CD4-positive, alpha-beta memory T cell (primary cell): ENCODE results near the gene DHODH. TPM values are rescaled to one million over a fixed set of nuclear protein-coding genes. Genes with fewer than 3 reads are reported as not detected.

Experiments used
- CTCF ChIA-PET: fragments of 350-600 bp; sonication (Branson Sonifier 250); formaldehyde crosslinking; loops from one replicate; lab custom pipeline; 2021; ENCODE audit warnings: inconsistent platforms; ENCODE audit not compliant: partially characterized antibody; lab: Charles Lee
- POLR2A ChIA-PET: fragments of 350-600 bp; sonication (Branson Sonifier 250); formaldehyde crosslinking; loops from one replicate; lab custom pipeline; 2021; ENCODE audit not compliant: partially characterized antibody; lab: Charles Lee
- DNase-seq, 5 donors: peaks; one replicate each; pipeline versions ENCODE4 v3.0.0 to v3.0.0-alpha.2; 2020 to 2022; ENCODE audit warnings: mixed read lengths in 1 of 5
- H3K27ac ChIP-seq: one replicate; pipeline ENCODE4 v1.7.0; 2013; ENCODE audit warnings: low read depth, low read length
- H3K27me3 ChIP-seq: 2 replicates; pipeline ENCODE4 v1.7.0; 2013; ENCODE audit warnings: mild to moderate bottlenecking, low read length, moderate library complexity; ENCODE audit not compliant: insufficient read depth
- H3K36me3 ChIP-seq: 2 replicates; pipeline ENCODE4 v1.7.0; 2013; ENCODE audit warnings: mild to moderate bottlenecking, low read length, moderate library complexity; ENCODE audit not compliant: insufficient read depth
- H3K4me1 ChIP-seq: 2 replicates; pipeline ENCODE4 v1.7.0; 2013; ENCODE audit warnings: mild to moderate bottlenecking, low read length, moderate library complexity; ENCODE audit not compliant: insufficient read depth
- H3K4me3 ChIP-seq, 2 donors: one replicate each; pipeline ENCODE4 v1.7.0; 2013; ENCODE audit warnings: low read length in 2 of 2, mild to moderate bottlenecking in 1 of 2
- H3K9me3 ChIP-seq, 2 donors: one replicate each; pipeline ENCODE4 v1.7.0; 2013; ENCODE audit warnings: low read length in 2 of 2, control low read depth in 1 of 2; ENCODE audit not compliant: control insufficient read depth in 1 of 2
- H3K27ac Mint-ChIP-seq, 7 donors: one replicate each; pipeline ENCODE4 v1.8.0; 2020 to 2021; ENCODE audit warnings: mixed read lengths in 7 of 7, mild to moderate bottlenecking in 6 of 7, inconsistent platforms in 3 of 7, moderate library complexity in 3 of 7
- H3K27me3 Mint-ChIP-seq, 2 donors: one replicate each; pipeline ENCODE4 v1.8.0; 2020 to 2021; ENCODE audit warnings: mixed read lengths in 2 of 2
- H3K36me3 Mint-ChIP-seq, 2 donors: one replicate each; pipeline ENCODE4 v1.8.0; 2020 to 2021; ENCODE audit warnings: mixed read lengths in 2 of 2, inconsistent platforms in 1 of 2, mild to moderate bottlenecking in 1 of 2
- H3K4me1 Mint-ChIP-seq, 4 donors: one replicate each; pipeline ENCODE4 v1.8.0; 2020 to 2021; ENCODE audit warnings: mixed read lengths in 4 of 4, mild to moderate bottlenecking in 1 of 4
- H3K4me3 Mint-ChIP-seq, 8 donors: one replicate each; pipeline ENCODE4 v1.8.0; 2020 to 2021; ENCODE audit warnings: mixed read lengths in 8 of 8, mild to moderate bottlenecking in 7 of 8, moderate library complexity in 6 of 8, inconsistent platforms in 3 of 8
- H3K9me3 Mint-ChIP-seq, 8 donors: one replicate each; pipeline ENCODE4 v1.8.0; 2020 to 2021; ENCODE audit warnings: mixed read lengths in 8 of 8, mild to moderate bottlenecking in 5 of 8, inconsistent platforms in 3 of 8, moderate library complexity in 1 of 8
- intact Hi-C: fragments of 100-400 bp; cut with micrococcal nuclease; formaldehyde crosslinking; loops from one replicate; pipeline ENCODE4 v1.15.1; 2023
- polyA plus RNA-seq, 2 donors: library from polyadenylated mRNA; unstranded; fragments of 300-500 nt; fragmentation: Illumina TruSeq; gene quantifications; one replicate each; pipeline ENCODE4 v1.2.3, GENCODE V29; 2021
- total RNA-seq, 2 experiments: library from RNA; stranded (reverse); gene quantifications; one replicate each; pipeline ENCODE4 v1.2.3, GENCODE V29; 2021

The DHODH gene
- total and polyA plus RNA-seq, 4 experiments from 2014 or later: 8.1 to 11.2 (median 9.6) TPM

GRCh38 chr16:71971571-71971970 lies 37.0 kb upstream of the DHODH start:
- H3K4me3 Mint-ChIP-seq: no peak overlapping the region
- Histone ChIP-seq H3K36me3 (no peaks in the 10 kb centered on the region), H3K27me3 (no peaks in the 10 kb centered on the region), H3K4me3 (no peak overlapping the region), H3K27ac (no peak overlapping the region), H3K9me3 (no peaks in the 10 kb centered on the region), H3K4me1 (no peaks in the 10 kb centered on the region)
- H3K27me3 Mint-ChIP-seq: no peaks in the 10 kb centered on the region
- no peaks in the 10 kb centered on the region for H3K4me1 Mint-ChIP-seq
- intact Hi-C loops: no loop called here
- no peak overlapping the region for H3K27ac Mint-ChIP-seq
- DNase-seq: no peak
- ChIA-PET CTCF (interaction anchor here (5.0 kb wide), 1 partner anchor 9 kb away, joined by 27 read pairs; no protein-coding TSS in a partner anchor), POLR2A (no interaction called here)
- H3K9me3 Mint-ChIP-seq: peaks cover 0 to 2% (median 0%) of the 10 kb centered on the region in 8 donors
- no peaks in the 10 kb centered on the region for H3K36me3 Mint-ChIP-seq

GRCh38 chr16:71972356-71972755 lies 36.2 kb upstream of the DHODH start:
- CTCF ChIA-PET: interaction anchor here (5.0 kb wide), 1 partner anchor 10 kb away, joined by 27 read pairs; no protein-coding TSS in a partner anchor
- POLR2A ChIA-PET: no interaction called here
- Histone ChIP-seq H3K4me3 (no peak overlapping the region), H3K4me1 (no peaks in the 10 kb centered on the region), H3K36me3 (no peaks in the 10 kb centered on the region), H3K27ac (no peak overlapping the region), H3K9me3 (no peaks in the 10 kb centered on the region), H3K27me3 (no peaks in the 10 kb centered on the region)
- Mint-ChIP-seq H3K27ac (no peak overlapping the region), H3K27me3 (no peaks in the 10 kb centered on the region), H3K9me3 (peaks cover 0 to 2% (median 0%) of the 10 kb centered on the region in 8 donors), H3K4me1 (no peaks in the 10 kb centered on the region), H3K4me3 (no peak overlapping the region), H3K36me3 (no peaks in the 10 kb centered on the region)
- DNase-seq: no peak
- intact Hi-C loops: no loop called here

GRCh38 chr16:71973001-71973400 lies 35.5 kb upstream of the DHODH start:
- H3K4me1 ChIP-seq: no peaks in the 10 kb centered on the region
- ChIA-PET POLR2A (no interaction called here), CTCF (interaction anchor here (5.0 kb wide), 1 partner anchor 11 kb away, joined by 27 read pairs; no protein-coding TSS in a partner anchor)
- Mint-ChIP-seq H3K27ac (no peak overlapping the region), H3K36me3 (no peaks in the 10 kb centered on the region), H3K4me1 (no peaks in the 10 kb centered on the region), H3K27me3 (no peaks in the 10 kb centered on the region), H3K9me3 (peaks cover 0 to 2% (median 0%) of the 10 kb centered on the region in 8 donors), H3K4me3 (no peak overlapping the region)
- no peak overlapping the region for H3K4me3 ChIP-seq
- DNase-seq: no peak
- intact Hi-C loops: no loop called here
- no peak overlapping the region for H3K27ac ChIP-seq
- H3K27me3 ChIP-seq: no peaks in the 10 kb centered on the region
- H3K36me3 ChIP-seq: no peaks in the 10 kb centered on the region
- H3K9me3 ChIP-seq: no peaks in the 10 kb centered on the region

- no peak overlapping the region for H3K4me3 ChIP-seq
- H3K9me3 Mint-ChIP-seq: peaks cover 0 to 2% (median 0%) of the 10 kb centered on the region in 8 donors
- H3K27ac ChIP-seq: no peak overlapping the region
- H3K36me3 Mint-ChIP-seq: no peaks in the 10 kb centered on the region
- no peak overlapping the region for H3K27ac Mint-ChIP-seq
- H3K4me1 ChIP-seq: no peaks in the 10 kb centered on the region
- no peaks in the 10 kb centered on the region for H3K27me3 ChIP-seq
- H3K9me3 ChIP-seq: no peaks in the 10 kb centered on the region
- no peak for DNase-seq
- intact Hi-C loops: no loop called here
- H3K36me3 ChIP-seq: no peaks in the 10 kb centered on the region
- H3K4me1 Mint-ChIP-seq: no peaks in the 10 kb centered on the region
- ChIA-PET POLR2A (no interaction called here), CTCF (interaction anchor here (5.0 kb wide), 1 partner anchor 12 kb away, joined by 27 read pairs; no protein-coding TSS in a partner anchor)
- peaks cover 0 to 2% of the 10 kb centered on the region in 2 donors for H3K27me3 Mint-ChIP-seq
- no peak overlapping the region for H3K4me3 Mint-ChIP-seq
These were observed 34.3 kb upstream of the DHODH start for GRCh38 chr16:71974068-71974818.

GRCh38 chr16:71985262-71985974 lies 23.1 kb upstream of the DHODH start:
- no peak overlapping the region for H3K27ac Mint-ChIP-seq
- CTCF ChIA-PET: no interaction called here
- Histone ChIP-seq H3K27me3 (no peaks in the 10 kb centered on the region), H3K9me3 (no peaks in the 10 kb centered on the region), H3K36me3 (no peaks in the 10 kb centered on the region), H3K4me1 (no peaks in the 10 kb centered on the region), H3K4me3 (no peak overlapping the region), H3K27ac (no peak overlapping the region)
- intact Hi-C loops: no loop called here
- DNase-seq: no peak
- H3K9me3 Mint-ChIP-seq: peaks cover 0 to 4% (median 0%) of the 10 kb centered on the region in 8 donors
- POLR2A ChIA-PET: no interaction called here
- H3K4me3 Mint-ChIP-seq: no peak overlapping the region
- no peaks in the 10 kb centered on the region for H3K36me3 Mint-ChIP-seq
- no peaks in the 10 kb centered on the region for H3K4me1 Mint-ChIP-seq
- peaks cover 18 to 23% of the 10 kb centered on the region in 2 donors for H3K27me3 Mint-ChIP-seq

DNA sequence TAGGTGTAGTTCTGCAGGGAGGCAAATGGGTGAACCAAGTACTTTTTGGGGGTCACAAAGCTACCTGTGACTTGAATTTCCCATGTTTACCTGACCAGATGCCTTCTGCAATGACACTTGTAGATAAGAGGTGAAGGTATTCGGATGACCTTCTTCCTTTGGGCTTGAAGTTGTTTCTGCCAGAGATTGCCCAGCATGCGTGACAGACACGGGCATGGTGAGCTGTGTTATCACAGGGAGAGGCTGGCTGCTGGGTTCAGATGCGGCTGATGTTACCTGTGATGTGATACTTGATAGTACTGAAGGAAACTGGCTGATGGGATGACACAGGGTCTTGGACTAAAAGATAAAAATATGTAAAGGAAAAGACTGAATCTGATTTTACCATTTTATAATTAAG lies 22.4 kb upstream of the DHODH start:
- Mint-ChIP-seq H3K36me3 (no peaks in the 10 kb centered on the region), H3K9me3 (peaks cover 0 to 4% (median 0%) of the 10 kb centered on the region in 8 donors), H3K4me3 (no peak overlapping the region), H3K27ac (no peak overlapping the region), H3K4me1 (no peaks in the 10 kb centered on the region), H3K27me3 (peaks cover 15 to 20% of the 10 kb centered on the region in 2 donors)
- POLR2A ChIA-PET: no interaction called here
- H3K27ac ChIP-seq: no peak overlapping the region
- no peak for DNase-seq
- no peaks in the 10 kb centered on the region for H3K27me3 ChIP-seq
- CTCF ChIA-PET: no interaction called here
- H3K36me3 ChIP-seq: no peaks in the 10 kb centered on the region
- H3K9me3 ChIP-seq: no peaks in the 10 kb centered on the region
- H3K4me1 ChIP-seq: no peaks in the 10 kb centered on the region
- no peak overlapping the region for H3K4me3 ChIP-seq
- intact Hi-C loops: no loop called here

GRCh38 chr16:71995038-71995437 lies 13.5 kb upstream of the DHODH start:
- no peak overlapping the region for H3K4me3 Mint-ChIP-seq
- ChIA-PET CTCF (no interaction called here), POLR2A (no interaction called here)
- Histone ChIP-seq H3K27ac (no peak overlapping the region), H3K9me3 (no peaks in the 10 kb centered on the region), H3K27me3 (no peaks in the 10 kb centered on the region), H3K4me3 (no peak overlapping the region), H3K4me1 (no peaks in the 10 kb centered on the region), H3K36me3 (no peaks in the 10 kb centered on the region)
- intact Hi-C loops: no loop called here
- no peaks in the 10 kb centered on the region for H3K9me3 Mint-ChIP-seq
- H3K4me1 Mint-ChIP-seq: no peaks in the 10 kb centered on the region
- H3K27ac Mint-ChIP-seq: no peak overlapping the region
- H3K36me3 Mint-ChIP-seq: no peaks in the 10 kb centered on the region
- peaks cover 21 to 23% of the 10 kb centered on the region in 2 donors for H3K27me3 Mint-ChIP-seq
- DNase-seq: no peak
